ENCODE data around the gene FHAD1.

- TF ChIP-seq, protein P1, sequence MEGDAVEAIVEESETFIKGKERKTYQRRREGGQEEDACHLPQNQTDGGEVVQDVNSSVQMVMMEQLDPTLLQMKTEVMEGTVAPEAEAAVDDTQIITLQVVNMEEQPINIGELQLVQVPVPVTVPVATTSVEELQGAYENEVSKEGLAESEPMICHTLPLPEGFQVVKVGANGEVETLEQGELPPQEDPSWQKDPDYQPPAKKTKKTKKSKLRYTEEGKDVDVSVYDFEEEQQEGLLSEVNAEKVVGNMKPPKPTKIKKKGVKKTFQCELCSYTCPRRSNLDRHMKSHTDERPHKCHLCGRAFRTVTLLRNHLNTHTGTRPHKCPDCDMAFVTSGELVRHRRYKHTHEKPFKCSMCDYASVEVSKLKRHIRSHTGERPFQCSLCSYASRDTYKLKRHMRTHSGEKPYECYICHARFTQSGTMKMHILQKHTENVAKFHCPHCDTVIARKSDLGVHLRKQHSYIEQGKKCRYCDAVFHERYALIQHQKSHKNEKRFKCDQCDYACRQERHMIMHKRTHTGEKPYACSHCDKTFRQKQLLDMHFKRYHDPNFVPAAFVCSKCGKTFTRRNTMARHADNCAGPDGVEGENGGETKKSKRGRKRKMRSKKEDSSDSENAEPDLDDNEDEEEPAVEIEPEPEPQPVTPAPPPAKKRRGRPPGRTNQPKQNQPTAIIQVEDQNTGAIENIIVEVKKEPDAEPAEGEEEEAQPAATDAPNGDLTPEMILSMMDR (IDR thresholded peaks at IDR 0.05; ENCODE audit: low read length) = no peak
- TF ChIP-seq EZH2 (IDR thresholded peaks at IDR 0.05; ENCODE audit: borderline replicate concordance, low read length) = no peak
Measured at GRCh38 chr1:15432324-15432723, 185.3 kb downstream of the FHAD1 start.

Data from OCI-LY1 (cell line).